H4 (cell line): Measurements from ENCODE around the gene ICE1. TPM values are rescaled to one million over a fixed set of nuclear protein-coding genes. Genes with fewer than 3 reads are reported as not detected.
"Not testable (repeated sequence)": the region's sequence is repeated elsewhere in the genome, so short reads cannot be mapped to it uniquely, and the experiment has no call there.

ENCODE experiments used
- DNase-seq: peaks from one replicate; pipeline ENCODE4 v3.0.0-alpha.2; 2015; ENCODE audit warnings: low spot score
- total RNA-seq: library from RNA; depleted of rRNA; stranded (reverse); fragments of >200 nt; shearing (Covaris generic); gene quantifications from 2 replicates; pipeline ENCODE4 v1.2.3, GENCODE V29; 2014

Gene ICE1
- total RNA-seq, 1 experiment from 2014 or later, result 19.1 TPM

DNA sequence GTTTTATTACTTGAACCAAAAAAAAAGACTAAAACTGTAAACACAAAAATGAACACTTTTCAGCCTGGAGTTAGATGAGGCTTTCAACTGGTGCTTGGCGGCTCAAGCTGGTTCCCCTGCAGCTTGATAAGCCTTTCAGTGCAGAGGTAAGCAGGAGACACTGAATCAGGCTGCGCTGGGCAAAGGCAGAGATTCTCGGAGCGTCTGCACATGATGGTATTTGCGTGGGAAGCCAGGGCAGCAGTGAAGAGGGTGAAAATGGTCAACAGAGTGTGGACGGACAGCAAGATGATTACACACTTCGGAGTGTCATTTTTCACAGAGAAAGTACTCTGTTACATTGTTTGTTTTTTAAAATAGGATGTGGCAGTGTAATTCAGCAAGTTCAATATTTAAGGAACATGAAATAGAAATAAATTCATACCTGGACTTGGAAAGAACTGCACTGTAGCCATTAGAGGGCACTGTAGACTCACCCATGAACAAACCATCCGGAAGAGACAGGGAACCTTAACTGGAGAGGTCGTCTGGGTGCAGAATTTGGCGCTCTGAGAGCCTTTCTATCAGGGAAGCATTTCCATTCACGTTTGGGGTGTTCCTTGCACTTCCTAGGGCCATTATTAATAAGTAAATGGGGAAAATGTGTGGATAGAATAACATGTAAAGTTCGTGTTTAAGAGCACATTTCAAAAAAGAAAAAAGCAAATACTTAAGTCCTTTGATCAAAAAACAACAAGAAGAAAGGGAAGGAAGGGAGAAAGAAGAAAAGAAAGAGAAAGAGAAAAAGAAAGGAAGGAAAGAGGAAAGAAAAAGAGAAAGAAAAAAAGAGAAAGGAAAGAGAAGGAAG lies 69.8 kb downstream of the ICE1 start:
- peak; percentile 67 for DNase-seq

DNA sequence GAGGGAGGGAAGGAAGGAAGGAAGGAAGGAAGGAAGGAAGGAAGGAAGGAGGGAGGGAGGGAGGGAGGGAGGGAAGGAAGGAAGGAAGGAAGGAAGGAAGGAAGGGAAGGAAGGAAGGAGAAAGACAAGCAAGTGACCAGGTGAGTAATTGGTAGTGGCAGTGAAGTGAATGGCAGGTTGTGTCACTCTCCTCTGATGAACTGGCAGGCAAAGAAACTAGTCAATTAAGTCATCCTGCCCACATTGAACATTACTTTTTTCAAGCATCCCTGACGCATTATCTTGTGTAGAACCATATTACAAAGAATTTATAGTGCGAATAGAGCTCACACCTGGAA lies 70.4 kb downstream of the ICE1 start:
- DNase-seq, result not testable (repeated sequence)

DNA sequence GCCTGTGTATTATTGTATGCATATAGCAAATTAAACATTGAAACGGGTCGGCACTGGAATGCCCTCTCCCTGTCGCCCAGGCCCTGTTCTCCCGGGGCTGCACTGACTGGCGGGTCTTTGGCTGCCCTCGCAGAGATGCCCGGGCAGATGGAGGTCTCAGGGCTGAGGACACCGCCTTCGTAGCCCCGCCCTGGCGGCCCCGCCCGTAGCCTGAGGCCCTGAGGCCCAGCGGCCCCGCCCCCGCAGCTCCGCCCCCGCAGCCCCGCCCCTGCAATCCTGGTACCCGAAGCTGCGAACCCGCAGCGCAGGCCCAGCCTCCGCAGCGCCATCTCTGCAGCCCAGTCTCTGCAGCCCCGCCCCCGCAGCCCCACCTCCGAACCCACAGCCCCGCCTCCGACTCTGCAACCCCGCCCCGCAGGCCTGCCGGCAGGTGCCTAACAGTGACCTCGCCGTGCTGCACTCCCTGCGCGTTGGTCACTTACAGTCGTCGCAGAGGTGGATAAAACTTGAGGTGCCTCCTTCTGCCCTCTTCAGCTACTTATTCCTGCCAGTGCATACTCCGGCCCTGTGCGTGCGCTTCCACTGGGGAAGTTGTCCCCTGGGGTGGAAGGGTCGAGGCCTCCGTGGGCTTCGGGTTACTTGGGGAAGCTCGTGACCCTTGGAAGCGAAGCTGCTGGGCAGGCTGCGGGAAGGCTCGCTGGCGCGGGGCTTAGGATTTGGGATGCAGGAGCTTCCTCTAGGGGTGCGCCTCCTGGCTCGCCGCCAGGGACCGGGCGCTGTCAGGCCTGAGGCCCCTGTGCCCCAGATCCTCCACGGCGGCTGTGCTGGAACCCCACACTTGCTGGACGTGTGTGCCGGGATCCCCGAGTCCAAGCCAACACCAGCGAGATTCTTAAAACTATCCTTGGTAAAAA lies 72.3 kb downstream of the ICE1 start:
- DNase-seq, result no peak

DNA sequence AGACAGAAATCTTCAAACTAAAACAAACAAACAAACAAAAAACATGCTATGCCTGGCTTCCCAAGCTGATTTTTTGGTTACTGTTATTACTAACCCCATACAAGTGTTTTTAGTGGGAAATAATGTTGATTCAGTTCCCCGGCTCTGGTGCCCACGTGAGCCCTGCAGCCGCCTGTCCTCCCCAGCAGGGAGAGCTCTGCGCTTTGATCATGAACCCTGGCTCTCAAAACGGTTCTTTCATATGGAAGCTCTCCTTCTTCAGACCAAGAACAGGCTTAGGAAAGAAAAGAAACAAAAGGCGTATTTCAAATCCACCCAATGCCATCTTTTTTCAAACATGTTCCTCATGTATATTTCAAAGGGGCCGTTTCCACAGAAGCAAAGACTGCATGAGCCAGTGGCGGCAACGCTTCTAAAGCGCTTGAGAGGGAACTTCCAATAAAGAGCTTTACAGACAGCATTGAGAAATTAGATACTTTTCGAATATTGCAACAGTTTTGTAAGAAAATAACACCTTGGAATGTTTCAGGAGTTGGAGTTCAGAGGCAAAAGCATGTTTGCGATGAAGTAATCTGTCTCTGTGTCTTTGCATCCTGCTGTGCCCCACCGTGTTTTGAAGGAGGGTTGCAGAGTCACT lies 74.8 kb downstream of the ICE1 start:
- peak; percentile 69 for DNase-seq

DNA sequence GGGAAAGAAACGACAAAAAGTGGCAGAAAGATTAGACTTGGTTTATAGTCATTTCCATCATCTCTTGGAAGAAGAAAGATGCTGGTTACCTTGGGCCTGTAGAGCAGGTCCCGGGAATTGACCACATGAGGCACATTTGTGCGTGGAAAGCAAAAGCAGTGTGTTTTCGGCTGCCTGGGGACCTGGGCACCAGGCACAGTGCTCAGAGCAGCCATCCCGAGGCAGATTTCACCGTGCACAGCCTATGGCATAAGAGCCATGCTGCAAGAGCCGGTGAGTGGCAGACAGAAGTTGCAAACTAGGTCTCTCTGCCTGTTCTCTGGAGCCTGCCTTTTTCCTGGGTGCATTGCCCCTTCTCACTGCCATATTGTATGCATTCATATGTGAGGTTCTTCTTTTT lies 77.0 kb downstream of the ICE1 start:
- no peak for DNase-seq

DNA sequence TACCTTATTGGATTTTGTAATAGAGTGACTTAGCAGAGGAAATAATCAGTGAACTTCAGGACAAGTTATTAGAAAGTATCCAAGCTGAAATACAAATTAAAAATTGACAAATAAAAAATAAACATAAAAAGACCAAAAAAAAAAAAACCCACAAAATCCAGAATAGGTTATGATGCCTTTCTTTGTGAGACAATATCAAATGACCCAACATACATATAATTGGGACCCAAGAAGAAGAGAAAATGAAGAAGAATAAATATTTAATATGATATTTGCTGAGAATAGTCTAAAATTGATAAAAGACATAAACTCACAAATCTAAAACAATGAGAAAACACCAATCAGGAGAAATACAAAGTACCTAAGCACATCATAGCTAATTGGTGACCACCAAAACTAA lies 81.8 kb downstream of the ICE1 start:
- no peak for DNase-seq

DNA sequence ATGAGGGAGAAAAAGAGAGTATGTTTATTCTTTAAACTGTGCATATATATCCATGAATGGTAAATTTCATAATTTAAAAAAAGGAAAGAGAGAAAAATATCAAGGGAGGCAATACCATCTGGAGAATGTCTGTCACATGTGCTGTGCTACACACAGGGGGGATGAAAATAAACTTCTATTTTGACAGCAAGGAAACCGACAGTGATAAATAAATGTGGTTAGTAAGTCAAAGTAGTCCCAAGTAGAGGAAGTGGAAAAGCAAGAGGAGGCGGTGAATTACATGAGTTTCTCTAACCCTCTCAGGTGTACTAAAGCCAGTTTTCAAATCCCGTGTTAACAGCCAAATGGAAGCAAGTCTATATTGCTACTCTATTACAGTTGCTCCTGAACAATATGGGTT lies 83.3 kb downstream of the ICE1 start:
- no peak for DNase-seq

DNA sequence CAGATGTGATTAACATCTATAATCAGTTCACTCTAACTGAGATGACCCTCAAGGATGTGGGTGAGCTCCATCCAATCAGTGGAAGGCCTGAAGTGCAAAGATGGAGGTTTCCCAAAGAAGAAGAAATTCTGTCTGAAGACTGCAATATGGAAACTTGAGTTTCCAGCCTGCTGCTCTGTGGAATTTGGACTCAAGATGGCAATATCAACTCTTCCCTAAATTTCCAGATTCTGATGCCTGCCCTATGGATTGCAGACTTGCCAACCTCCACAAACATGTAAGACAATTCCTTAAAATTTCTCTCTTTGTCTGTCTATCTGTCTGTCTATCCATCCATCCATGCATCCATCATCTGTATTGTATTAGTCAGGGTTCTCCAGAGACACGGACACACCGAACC lies 85.9 kb downstream of the ICE1 start:
- no peak for DNase-seq

DNA sequence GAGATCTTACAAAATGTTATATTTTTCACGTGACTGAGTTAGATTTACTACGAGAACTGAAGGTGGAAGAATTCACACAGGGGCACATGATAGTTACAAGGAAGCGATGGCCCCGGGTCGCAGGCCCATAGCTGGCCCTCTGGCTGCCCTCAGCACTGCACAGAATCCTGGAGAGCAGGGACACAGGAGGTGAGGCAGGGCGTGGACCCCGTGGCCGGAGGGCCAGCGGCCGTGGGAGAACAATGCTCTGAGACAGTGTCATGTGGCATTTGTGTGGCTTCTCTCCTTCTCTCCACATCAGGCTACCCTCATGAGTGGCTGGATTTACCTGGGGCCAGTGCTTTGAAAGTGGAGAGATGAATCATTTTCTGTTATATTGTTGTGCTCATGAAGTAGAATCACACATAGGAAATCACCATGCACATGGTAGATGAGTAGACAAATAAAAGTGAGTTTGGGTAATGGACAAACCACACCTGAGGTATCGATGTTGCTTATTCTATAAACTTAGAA lies 89.5 kb downstream of the ICE1 start:
- DNase-seq, result no peak

DNA sequence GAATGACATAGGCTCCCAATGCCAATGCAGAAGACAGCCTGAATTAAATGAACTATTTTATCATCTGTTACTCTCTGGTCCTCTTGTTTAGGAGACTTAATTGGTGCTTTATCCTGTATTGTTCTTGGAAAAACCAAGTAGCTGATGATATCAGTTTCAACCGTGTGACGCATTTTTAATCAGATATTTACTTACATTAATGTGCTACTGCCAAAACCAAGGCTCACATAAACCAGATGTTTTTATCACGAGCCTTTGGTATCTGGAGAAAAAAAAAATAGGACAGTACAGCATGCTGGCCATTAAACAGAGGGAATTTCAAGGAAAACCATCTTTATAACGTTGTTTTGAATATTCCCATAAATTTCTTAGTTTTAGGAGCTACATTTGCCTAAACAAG lies 90.1 kb downstream of the ICE1 start:
- no peak for DNase-seq

DNA sequence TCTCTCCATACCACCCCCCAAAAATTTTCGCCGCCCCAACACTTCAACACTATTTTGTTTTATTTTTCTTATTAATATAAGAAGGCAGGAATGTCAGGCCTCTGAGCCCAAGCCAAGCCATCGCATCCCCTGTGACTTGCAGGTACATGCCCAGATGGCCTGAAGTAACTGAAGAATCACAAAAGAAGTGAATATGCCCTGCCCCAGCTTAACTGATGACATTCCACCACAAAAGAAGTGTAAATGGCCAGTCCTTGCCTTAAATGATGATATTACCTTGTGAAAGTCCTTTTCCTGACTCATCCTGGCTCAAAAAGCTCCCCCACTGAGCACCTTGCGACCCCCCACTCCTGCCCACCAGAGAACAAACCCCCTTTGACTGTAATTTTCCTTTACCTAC lies 98.1 kb downstream of the ICE1 start:
- DNase-seq, result not testable (repeated sequence)

DNA sequence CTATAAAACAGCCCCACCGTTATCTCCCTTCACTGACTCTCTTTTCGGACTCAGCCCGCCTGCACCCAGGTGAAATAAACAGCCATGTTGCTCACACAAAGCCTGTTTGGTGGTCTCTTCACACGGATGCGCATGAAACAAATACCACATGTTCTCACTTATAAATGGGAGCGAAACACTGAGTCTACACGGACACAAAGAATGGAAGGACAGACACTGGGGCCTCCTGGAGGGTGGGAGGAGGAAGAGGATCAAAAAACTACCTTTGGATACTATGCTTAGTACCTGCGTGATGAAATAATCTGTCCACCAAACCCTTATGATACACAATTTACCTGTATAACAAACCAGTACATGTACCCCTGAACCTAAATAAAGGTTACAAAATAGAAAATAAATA lies 98.6 kb downstream of the ICE1 start:
- DNase-seq, result no peak

DNA sequence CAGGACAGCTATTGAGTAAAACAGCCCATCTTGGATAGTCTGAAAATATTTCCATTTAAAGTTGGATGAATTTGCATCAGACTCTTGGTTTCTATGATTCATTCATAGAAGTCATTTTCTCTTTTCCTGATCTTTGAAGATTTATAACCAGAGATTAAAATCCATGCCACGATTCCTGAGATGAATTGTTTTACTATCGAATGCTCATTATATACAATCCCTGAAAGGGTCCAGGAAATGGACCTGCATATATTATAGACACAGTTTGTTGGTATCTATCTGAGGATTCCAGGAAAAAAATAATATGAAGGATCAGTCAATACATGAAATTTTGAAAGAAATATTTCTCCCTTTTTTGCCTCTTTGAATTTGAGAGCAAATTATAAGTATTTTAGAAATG lies 99.0 kb downstream of the ICE1 start:
- DNase-seq, result no peak

DNA sequence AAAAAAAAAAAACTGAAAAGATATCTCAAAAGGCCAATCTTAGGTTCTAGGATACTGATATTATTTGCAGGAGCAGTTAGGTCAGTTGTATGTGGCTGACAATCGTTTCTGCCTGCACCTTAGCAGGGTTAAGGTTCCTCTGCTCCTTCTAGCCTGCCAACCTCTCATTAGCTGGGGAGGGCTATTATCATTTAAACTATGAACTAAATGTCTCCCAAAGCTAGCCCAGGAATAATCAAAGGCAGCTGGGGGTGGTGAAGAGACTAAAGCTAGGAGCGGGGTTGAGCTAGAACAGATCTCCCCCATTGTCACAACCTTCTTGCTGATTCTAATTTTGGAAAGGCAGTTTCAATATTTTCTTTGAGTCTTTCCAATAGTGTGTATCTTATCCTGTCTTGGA lies 99.9 kb downstream of the ICE1 start:
- DNase-seq, result no peak

DNA sequence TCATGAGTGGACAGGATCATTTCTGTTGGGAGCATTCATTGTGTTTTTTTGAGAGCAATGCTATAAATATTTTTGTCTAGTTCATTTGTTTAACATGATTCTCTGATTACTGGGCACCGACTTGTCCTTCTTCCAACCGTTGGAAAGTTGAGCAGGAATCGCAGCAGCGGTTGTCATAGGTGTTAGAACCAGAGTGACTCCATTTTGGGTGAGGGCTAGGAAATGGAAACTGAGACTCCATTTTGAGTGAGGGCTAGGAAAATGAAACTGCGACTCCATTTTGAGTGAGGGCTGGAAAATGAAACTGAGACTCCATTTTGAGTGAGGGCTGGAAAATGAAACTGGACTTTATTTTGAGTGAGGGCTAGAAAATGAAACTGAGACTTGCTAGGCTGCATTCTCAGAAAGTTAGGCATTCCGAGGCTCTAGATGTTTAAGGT lies 100.6 kb downstream of the ICE1 start:
- peak; percentile 71 for DNase-seq

DNA sequence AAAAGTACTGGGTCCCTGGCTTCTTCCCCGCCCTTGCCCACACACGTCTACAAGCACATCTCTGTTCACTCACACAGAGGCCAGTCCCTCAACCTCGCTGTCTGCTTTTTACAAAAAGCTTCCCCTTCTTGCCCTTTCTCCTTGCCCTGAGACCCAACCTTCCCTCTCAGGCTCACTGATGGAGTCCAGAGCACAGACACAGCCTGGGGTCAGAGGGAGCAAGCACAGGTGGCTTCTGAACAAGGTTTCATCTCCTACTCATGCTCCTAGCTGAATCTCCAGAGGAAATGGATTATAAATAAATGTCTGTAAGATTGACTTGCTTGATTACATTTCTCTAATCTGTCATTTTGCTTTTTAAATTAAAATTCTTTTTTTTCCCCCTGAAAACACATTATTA lies 101.8 kb downstream of the ICE1 start:
- DNase-seq, result no peak

DNA sequence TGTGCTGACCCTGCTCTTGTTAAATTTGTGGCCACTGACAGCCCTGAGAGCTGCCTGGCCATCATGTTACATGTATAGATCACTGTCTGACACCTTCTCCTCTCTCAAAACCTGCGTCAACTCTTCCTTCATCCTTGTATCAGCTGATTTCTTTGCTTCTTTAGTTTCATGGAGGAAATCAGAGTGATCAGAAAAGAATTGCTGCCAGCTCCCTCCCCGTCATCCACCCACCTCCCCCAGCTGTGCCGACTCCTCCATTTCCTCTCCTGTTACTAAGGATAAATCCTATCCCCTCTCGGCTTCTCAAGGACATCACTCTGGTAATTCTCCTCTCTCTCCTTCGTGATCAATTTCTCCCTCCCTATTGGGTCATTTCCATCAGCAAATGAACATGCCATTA lies 108.9 kb downstream of the ICE1 start:
- DNase-seq, result no peak

DNA sequence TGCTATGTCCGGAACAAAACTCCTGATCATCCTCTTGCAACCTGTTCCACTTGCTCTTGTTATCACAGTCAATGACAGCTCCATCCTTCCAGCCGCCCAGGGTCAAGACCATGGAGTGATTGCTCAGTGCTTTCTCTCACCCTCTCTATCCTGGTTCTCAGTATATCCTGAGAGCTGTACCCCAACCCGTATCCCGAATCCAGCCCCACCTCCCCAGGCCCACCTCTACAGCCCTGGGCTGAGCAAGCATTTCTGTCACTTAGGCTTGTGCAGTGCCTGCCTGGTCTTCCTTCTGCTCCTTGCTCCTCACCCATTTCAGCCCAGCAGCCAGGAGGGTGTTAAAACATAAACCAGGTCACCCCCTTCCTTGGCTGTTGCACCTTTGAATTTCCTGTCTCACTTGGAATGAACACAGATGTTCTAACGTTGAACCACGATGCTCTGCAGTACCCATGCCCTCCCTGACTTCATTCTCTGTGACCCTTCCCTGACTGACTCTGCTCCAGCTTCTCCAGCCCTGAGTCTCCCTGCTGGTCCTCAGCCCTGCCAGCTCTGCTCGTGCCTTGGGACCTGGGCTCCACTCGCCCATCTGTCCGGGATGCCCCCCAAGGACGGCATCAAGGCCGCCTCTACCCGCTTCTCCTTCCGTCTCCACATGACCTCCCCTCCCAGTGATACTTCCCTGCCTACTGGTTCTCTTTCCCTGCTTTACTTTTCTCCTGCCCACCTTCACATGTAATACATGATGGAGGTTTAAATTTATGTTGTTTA lies 110.0 kb downstream of the ICE1 start:
- DNase-seq, result no peak

DNA sequence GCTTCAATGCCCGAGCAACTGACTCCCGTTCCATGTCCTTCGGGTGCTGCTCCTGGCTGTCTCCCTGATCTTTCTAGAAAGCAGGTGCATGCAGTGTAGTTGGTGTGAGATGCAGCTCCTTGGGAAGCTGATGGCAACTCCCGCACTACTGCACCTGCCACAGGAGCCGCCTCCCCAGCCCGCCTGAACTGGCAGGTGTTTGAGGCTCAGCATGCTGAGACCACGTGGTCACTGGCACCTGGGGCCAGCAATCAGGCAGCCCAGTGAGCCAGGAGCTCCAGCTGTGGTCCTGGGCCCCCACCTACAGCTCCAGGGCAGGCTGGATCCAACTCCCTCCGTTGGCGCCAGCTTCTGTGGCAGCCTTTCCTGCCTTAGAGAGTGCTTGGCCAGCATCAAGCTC lies 111.5 kb downstream of the ICE1 start:
- no peak for DNase-seq

DNA sequence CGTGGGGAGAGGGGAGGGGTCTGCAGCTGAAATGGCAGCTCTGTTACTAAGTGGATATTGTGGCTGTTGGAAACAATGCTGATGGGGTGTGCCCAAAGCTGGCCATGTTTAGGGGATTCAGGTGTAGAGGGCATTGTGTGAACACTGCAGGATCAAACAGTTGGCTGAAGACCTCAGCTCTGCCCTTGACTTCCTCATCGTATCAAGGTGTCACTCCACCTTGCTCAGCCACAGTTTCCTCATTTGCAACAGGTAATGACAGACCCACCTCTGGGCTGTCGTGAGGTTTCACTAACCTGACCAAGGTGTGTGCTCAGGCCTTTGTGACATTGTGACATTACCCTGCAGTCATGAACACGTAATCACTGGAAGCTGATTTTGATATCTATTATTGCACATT lies 111.9 kb downstream of the ICE1 start:
- DNase-seq, result no peak

DNA sequence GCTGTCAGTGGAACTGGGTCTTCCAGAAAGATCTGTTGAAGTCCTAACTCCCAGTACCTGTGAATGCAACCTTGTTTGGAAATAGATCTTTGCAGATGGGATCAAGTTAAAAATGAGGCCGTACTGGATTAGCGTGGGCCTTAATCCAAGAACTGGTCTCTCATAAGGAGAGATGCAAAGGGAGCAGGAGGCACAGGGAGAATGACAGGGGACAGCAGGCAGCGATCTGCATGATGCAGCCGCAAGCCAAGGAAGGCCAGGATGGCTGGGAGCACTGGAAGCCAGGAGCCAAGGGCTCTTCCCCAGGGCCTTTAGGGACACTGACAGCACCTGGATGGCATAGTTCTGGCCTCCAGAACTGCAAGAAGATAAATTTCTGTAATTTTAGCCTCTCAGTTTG lies 114.4 kb downstream of the ICE1 start:
- DNase-seq, result no peak

DNA sequence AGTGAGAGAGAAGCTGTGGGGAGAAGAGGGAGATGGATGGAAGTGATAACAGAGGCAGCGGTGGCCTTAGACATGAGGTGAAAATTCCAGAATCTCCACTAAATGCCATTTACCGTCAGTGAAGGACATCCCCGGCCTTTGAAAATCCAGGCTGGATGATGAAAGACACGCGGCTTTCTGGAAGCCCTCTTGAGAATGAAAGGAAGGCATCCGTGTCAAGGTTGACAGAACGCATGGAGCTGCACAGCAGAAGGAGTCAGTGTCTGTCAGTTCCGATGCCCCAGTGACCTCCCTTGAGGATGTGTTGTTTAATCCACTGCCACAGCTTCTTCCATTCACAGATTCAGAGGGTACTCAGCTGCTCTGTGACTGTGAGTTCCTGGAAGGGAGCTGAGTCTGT lies 114.9 kb downstream of the ICE1 start:
- DNase-seq, result no peak
